Measurements from ENCODE around the gene EYA4.

Gene EYA4

DNA sequence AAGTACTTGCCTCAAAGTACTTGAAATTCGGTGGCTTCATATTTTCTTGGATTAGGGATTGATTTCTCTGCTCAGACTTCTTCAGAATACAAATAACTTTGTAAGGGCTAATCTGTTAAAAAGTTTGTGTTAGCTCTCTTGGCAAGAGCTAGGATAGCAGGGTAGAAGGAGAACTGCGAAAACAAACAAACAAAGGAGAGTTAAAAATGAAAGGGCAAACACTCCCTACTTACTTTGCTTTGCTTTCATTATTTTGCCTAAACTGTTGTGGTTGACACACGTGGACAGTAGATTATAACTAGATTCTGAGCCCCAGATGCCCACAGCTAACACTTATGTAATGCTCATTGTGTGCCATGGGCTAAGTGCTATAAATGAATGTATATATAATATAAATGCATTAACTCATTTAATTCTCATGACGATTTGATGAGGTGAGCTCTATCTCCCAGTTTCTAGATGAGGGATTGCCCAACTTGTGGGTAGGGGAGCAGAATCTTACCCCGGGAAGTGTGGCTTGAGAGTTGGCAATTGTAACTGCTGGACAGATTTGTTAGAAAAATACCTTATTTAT is 48.7 kb downstream of the EYA4 start:
- TF ChIP-seq POLR2A (IDR thresholded peaks at IDR 0.05; ENCODE audit: low read depth, low read length) = no peak
- FAIRE-seq = no peak
- no peak for DNase-seq (ENCODE audit: insufficient read length, low spot score)

- DNase-seq (ENCODE audit: insufficient read length, low spot score) (no peak), FAIRE-seq (no peak)
- no peak for TF ChIP-seq POLR2A (IDR thresholded peaks at IDR 0.05; ENCODE audit: low read depth, low read length)
These were observed 49.8 kb downstream of the EYA4 start for GRCh38 chr6:133290930-133291329.

- DNase-seq (ENCODE audit: insufficient read length, low spot score) = no peak
- no peak for FAIRE-seq
- TF ChIP-seq POLR2A (IDR thresholded peaks at IDR 0.05; ENCODE audit: low read depth, low read length) = no peak
These were observed 50.5 kb downstream of the EYA4 start for GRCh38 chr6:133291671-133292070.

GRCh38 chr6:133297657-133298056 is 56.5 kb downstream of the EYA4 start:
- no peak for TF ChIP-seq POLR2A (IDR thresholded peaks at IDR 0.05; ENCODE audit: low read depth, low read length)
- FAIRE-seq = no peak
- DNase-seq (ENCODE audit: insufficient read length, low spot score) = no peak

DNA sequence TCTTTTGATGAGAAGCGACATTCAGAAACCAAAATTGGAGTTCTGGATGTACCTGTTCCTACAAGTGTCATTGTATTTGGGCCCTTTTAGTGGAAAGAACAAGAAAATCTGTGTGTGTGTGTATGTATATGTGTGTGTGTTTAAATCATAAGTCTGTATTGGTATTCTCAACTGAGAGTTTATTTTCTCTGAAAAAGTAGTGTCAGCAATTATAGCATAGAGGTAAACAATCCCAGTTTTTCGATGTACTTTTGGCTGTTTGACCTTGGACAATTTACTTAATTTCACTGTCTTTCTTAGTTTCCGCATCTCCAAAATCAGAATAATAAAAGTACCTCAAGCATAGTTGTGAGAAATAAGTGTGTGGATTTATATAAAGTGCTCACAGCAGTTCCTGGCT is 57.2 kb downstream of the EYA4 start:
- FAIRE-seq (no peak), DNase-seq (ENCODE audit: insufficient read length, low spot score) (no peak)
- no peak for TF ChIP-seq POLR2A (IDR thresholded peaks at IDR 0.05; ENCODE audit: low read depth, low read length)

DNA sequence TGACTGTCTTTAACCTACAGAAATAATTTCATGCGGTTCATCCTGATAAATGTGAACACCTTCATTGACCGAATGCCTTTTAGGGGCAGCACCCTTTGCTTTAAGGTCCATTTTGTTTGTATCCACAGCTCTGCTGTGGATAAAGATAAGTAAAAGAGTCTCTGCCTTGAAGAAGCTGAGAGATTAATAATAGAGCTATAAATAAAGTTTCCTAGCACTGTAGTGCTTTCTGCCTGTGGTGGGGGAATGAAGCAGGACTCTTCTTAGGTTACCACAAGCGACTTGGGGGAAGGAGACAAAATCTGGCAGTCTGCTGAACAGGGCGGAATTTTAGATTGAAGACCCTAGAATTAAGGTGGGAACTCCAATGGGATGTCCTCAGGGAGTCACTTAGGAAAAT is 57.6 kb downstream of the EYA4 start:
- FAIRE-seq = no peak
- TF ChIP-seq POLR2A (IDR thresholded peaks at IDR 0.05; ENCODE audit: low read depth, low read length) = no peak

DNA sequence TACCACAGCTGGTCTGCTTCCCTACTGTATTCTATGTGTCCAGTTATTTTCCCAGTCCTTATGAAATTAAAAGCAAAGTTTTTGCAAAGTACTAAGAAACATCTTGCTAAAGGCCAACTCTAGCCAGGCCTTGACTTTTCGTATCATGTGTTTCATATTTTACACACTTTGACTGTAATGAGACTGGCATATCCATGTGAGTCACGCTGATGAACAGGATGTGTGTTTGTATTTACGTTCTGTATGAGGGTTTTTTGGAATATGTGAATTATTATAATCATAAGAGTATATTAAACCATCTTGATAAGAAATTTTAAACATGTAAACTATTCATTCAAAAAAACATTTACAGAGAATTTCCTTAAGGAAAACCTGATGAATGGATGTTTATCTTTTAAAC is 59.7 kb downstream of the EYA4 start:
- DNase-seq (ENCODE audit: insufficient read length, low spot score) (no peak), FAIRE-seq (no peak)
- TF ChIP-seq POLR2A (IDR thresholded peaks at IDR 0.05; ENCODE audit: low read depth, low read length) = no peak

More for the DNA sequence above, 57.6 kb downstream of the EYA4 start:
- DNase-seq (ENCODE audit: insufficient read length, low spot score) = no peak

DNA sequence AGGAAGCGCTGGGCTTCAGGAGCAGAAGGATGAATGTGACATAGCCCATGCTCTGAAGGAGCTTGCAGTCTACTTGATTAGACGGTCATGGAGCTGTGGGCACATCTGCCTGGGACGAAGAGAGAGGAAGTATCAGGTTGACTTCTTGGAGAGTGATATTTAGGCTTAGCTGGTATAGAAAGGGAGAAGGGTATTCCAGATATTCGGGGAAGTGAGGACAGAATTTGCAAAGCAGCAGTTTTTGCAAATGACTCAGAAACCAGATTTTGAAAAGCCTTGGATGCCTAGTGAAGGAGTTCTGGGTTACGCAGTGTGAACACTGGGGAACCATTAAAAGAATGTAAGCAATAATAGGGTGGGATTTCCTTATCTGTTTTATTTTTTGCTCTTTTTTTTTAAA is 60.7 kb downstream of the EYA4 start:
- DNase-seq (ENCODE audit: insufficient read length, low spot score) (no peak), FAIRE-seq (no peak)
- no peak for TF ChIP-seq POLR2A (IDR thresholded peaks at IDR 0.05; ENCODE audit: low read depth, low read length)

DNA sequence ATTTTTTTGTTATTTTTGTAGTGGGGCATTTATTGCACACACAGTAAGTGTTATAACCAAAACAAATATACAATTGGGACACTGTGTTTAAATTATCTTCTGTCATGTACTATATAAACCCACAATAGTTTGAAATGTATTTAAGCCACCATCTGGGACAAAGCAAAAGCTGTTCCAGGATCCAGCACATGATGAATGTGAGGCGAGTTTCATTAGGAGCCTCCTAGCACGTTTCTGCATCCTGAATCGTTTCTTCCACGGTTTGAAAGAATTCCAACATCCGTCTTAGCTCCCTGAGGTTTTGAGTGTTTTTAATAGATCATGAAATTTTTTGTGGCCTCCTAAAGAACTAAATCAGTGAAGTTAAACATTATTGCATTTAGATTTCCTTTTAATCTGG is 65.8 kb downstream of the EYA4 start:
- FAIRE-seq = no peak

GRCh38 chr6:133309579-133309978 is 68.4 kb downstream of the EYA4 start:
- DNase-seq (ENCODE audit: insufficient read length, low spot score) (no peak), FAIRE-seq (no peak)
- no peak for TF ChIP-seq POLR2A (IDR thresholded peaks at IDR 0.05; ENCODE audit: low read depth, low read length)

More for the DNA sequence above, 65.8 kb downstream of the EYA4 start:
- DNase-seq (ENCODE audit: insufficient read length, low spot score) = no peak
- no peak for TF ChIP-seq POLR2A (IDR thresholded peaks at IDR 0.05; ENCODE audit: low read depth, low read length)

DNA sequence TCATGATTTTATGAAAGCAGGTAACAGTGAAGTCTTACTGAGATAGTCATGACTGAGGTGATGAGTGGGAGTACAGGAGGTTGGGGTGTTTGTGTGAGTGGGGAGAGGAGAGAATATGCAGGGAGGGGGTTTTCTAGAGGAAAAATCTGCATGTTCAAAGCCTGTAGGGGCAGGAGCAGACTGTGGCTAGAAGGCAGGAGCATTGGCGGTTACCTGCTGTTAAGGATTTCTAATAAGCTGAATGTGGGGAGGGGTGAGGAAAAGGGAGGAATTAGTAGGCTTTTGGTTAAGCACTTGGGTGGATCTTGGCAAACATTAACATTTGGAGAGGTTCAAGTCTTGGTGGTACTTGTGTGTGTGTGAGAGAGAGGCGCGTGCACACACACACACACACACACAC is 70.8 kb downstream of the EYA4 start:
- no peak for TF ChIP-seq POLR2A (IDR thresholded peaks at IDR 0.05; ENCODE audit: low read depth, low read length)
- FAIRE-seq (no peak), DNase-seq (ENCODE audit: insufficient read length, low spot score) (no peak)

GRCh38 chr6:133313068-133313467 is 71.9 kb downstream of the EYA4 start:
- no peak for FAIRE-seq
- no peak for TF ChIP-seq POLR2A (IDR thresholded peaks at IDR 0.05; ENCODE audit: low read depth, low read length)
- DNase-seq (ENCODE audit: insufficient read length, low spot score) = no peak

DNA sequence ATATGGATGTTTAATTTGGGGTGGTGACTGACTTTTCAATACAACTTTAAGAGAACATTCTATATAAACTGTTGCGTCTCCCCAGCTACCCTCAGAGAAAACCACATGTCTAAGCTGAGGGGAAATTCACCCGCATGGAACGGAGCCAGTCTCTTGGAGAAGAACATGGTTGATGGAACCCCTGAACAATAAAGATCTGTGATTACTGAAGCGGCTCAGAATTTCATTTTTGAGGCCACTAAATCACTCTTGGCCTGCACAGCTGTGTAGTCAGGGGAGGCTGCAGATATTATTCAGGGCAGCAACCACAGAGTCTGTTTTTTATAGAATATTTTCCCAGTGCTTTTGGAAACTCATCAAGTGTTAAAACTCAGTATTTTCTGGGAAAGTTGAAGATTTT is 73.8 kb downstream of the EYA4 start:
- DNase-seq (ENCODE audit: insufficient read length, low spot score) (no peak), FAIRE-seq (no peak)
- no peak for TF ChIP-seq POLR2A (IDR thresholded peaks at IDR 0.05; ENCODE audit: low read depth, low read length)

- FAIRE-seq (no peak), DNase-seq (ENCODE audit: insufficient read length, low spot score) (no peak)
- no peak for TF ChIP-seq POLR2A (IDR thresholded peaks at IDR 0.05; ENCODE audit: low read depth, low read length)
These were observed 74.7 kb downstream of the EYA4 start for GRCh38 chr6:133315811-133316210.

- no peak for FAIRE-seq
- TF ChIP-seq POLR2A (IDR thresholded peaks at IDR 0.05; ENCODE audit: low read depth, low read length) = no peak
These were observed 76.5 kb downstream of the EYA4 start for GRCh38 chr6:133317704-133318103.

DNA sequence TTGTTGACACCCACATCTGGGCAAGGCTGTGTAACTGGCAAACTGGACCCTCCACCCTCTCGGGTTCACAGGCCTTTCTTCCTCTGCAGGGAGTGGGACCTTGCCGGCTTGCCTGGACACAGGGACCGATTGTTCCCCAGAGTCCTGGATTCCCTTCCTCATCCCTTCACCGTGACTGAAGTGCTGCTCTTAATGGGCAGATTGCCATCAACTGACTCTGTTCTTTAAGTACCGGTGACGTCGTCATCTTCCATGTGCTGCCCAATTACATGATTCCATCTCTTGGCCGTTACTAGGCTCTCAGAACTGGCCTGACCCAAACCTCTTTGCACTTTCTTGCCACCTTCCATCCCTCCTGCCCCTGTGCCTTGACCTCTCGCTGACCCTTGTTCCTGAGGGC is 85.4 kb downstream of the EYA4 start:
- no peak for TF ChIP-seq POLR2A (IDR thresholded peaks at IDR 0.05; ENCODE audit: low read depth, low read length)

More at GRCh38 chr6:133317704-133318103, 76.5 kb downstream of the EYA4 start:
- DNase-seq (ENCODE audit: insufficient read length, low spot score) = no peak

More for the DNA sequence above, 85.4 kb downstream of the EYA4 start:
- FAIRE-seq (no peak), DNase-seq (ENCODE audit: insufficient read length, low spot score) (no peak)
